ENCODE data around the gene OTOGL.

OTOGL gene

GRCh38 chr12:80320121-80320678 is 220.9 kb downstream of the OTOGL start:
- TF ChIP-seq CTCF (IDR thresholded peaks at IDR 0.05; ENCODE audit: low read length): no peak
- no peak for TF ChIP-seq EZH2phosphoT487 (IDR thresholded peaks at IDR 0.05; ENCODE audit: low read length)
- no peak for TF ChIP-seq EZH2 (optimal IDR thresholded peaks at IDR 0.05; ENCODE audit: low read depth, low read length)
- H3F3A ChIP-seq (ENCODE audit: insufficient read depth, low read length): no peaks in the 10 kb centered on the region
- H3K36me3 ChIP-seq (replicated peaks; ENCODE audit: insufficient read depth, low read length): no peaks in the 10 kb centered on the region
- no peak overlapping the region for H3K27ac ChIP-seq (ENCODE audit: low read length)
- H3K27me3 ChIP-seq (replicated peaks; ENCODE audit: insufficient read depth, low read length): no peaks in the 10 kb centered on the region
- no peak overlapping the region for H3K9ac ChIP-seq (ENCODE audit: low read length)
- H3K9me2 ChIP-seq (replicated peaks; ENCODE audit: insufficient read depth, low read length): no peaks in the 10 kb centered on the region
- no peaks in the 10 kb centered on the region for H3K9me3 ChIP-seq (replicated peaks; ENCODE audit: insufficient read depth, low read length)
- H2AFZ ChIP-seq (ENCODE audit: low read length): no peak overlapping the region
- H3K4me2 ChIP-seq (ENCODE audit: low read depth, low read length): no peak overlapping the region
- no peak overlapping the region for H3K4me3 ChIP-seq (ENCODE audit: low read length)
- no peaks in the 10 kb centered on the region for H4K20me1 ChIP-seq (ENCODE audit: insufficient read depth, low read length)
- no peak for DNase-seq
- no peaks in the 10 kb centered on the region for H3K79me2 ChIP-seq (ENCODE audit: low read length)
- H3K4me1 ChIP-seq (ENCODE audit: low read length): no peaks in the 10 kb centered on the region

- no peak overlapping the region for H3K4me3 ChIP-seq (ENCODE audit: low read length)
- H3K4me1 ChIP-seq (ENCODE audit: low read length): no peaks in the 10 kb centered on the region
- H3K4me2 ChIP-seq (ENCODE audit: low read depth, low read length): no peak overlapping the region
- H3K79me2 ChIP-seq (ENCODE audit: low read length): no peaks in the 10 kb centered on the region
- H3K36me3 ChIP-seq (replicated peaks; ENCODE audit: insufficient read depth, low read length): no peaks in the 10 kb centered on the region
- H3F3A ChIP-seq (ENCODE audit: insufficient read depth, low read length): no peaks in the 10 kb centered on the region
- H3K9me2 ChIP-seq (replicated peaks; ENCODE audit: insufficient read depth, low read length): no peaks in the 10 kb centered on the region
- H3K9me3 ChIP-seq (replicated peaks; ENCODE audit: insufficient read depth, low read length): no peaks in the 10 kb centered on the region
- no peaks in the 10 kb centered on the region for H4K20me1 ChIP-seq (ENCODE audit: insufficient read depth, low read length)
- no peaks in the 10 kb centered on the region for H3K27me3 ChIP-seq (replicated peaks; ENCODE audit: insufficient read depth, low read length)
- TF ChIP-seq EZH2phosphoT487 (IDR thresholded peaks at IDR 0.05; ENCODE audit: low read length): no peak
- TF ChIP-seq EZH2 (optimal IDR thresholded peaks at IDR 0.05; ENCODE audit: low read depth, low read length): no peak
- TF ChIP-seq CTCF (IDR thresholded peaks at IDR 0.05; ENCODE audit: low read length): no peak
- H3K27ac ChIP-seq (ENCODE audit: low read length): no peak overlapping the region
- no peak for DNase-seq
- no peak overlapping the region for H2AFZ ChIP-seq (ENCODE audit: low read length)
- H3K9ac ChIP-seq (ENCODE audit: low read length): no peak overlapping the region
Measured at GRCh38 chr12:80321653-80322052, 222.3 kb downstream of the OTOGL start.

GRCh38 chr12:80325167-80325959 is 226.0 kb downstream of the OTOGL start:
- H3K27me3 ChIP-seq (replicated peaks; ENCODE audit: insufficient read depth, low read length): no peaks in the 10 kb centered on the region
- no peak for DNase-seq
- no peak overlapping the region for H3K4me2 ChIP-seq (ENCODE audit: low read depth, low read length)
- no peaks in the 10 kb centered on the region for H3K79me2 ChIP-seq (ENCODE audit: low read length)
- no peak overlapping the region for H3K9ac ChIP-seq (ENCODE audit: low read length)
- H3K9me3 ChIP-seq (replicated peaks; ENCODE audit: insufficient read depth, low read length): no peaks in the 10 kb centered on the region
- no peaks in the 10 kb centered on the region for H3F3A ChIP-seq (ENCODE audit: insufficient read depth, low read length)
- no peaks in the 10 kb centered on the region for H3K36me3 ChIP-seq (replicated peaks; ENCODE audit: insufficient read depth, low read length)
- no peaks in the 10 kb centered on the region for H3K9me2 ChIP-seq (replicated peaks; ENCODE audit: insufficient read depth, low read length)
- no peak overlapping the region for H3K4me3 ChIP-seq (ENCODE audit: low read length)
- no peaks in the 10 kb centered on the region for H4K20me1 ChIP-seq (ENCODE audit: insufficient read depth, low read length)
- H2AFZ ChIP-seq (ENCODE audit: low read length): no peak overlapping the region
- H3K27ac ChIP-seq (ENCODE audit: low read length): no peak overlapping the region
- no peaks in the 10 kb centered on the region for H3K4me1 ChIP-seq (ENCODE audit: low read length)
- TF ChIP-seq EZH2phosphoT487 (IDR thresholded peaks at IDR 0.05; ENCODE audit: low read length) (no peak), EZH2 (optimal IDR thresholded peaks at IDR 0.05; ENCODE audit: low read depth, low read length) (no peak), CTCF (IDR thresholded peaks at IDR 0.05; ENCODE audit: low read length) (no peak)

Measured in MM.1S (cell line).